ENCODE data around the gene CLEC9A.

CLEC9A gene

GRCh38 chr12:10086387-10086786, 55.9 kb downstream of the CLEC9A start:
- TF ChIP-seq, protein P1, sequence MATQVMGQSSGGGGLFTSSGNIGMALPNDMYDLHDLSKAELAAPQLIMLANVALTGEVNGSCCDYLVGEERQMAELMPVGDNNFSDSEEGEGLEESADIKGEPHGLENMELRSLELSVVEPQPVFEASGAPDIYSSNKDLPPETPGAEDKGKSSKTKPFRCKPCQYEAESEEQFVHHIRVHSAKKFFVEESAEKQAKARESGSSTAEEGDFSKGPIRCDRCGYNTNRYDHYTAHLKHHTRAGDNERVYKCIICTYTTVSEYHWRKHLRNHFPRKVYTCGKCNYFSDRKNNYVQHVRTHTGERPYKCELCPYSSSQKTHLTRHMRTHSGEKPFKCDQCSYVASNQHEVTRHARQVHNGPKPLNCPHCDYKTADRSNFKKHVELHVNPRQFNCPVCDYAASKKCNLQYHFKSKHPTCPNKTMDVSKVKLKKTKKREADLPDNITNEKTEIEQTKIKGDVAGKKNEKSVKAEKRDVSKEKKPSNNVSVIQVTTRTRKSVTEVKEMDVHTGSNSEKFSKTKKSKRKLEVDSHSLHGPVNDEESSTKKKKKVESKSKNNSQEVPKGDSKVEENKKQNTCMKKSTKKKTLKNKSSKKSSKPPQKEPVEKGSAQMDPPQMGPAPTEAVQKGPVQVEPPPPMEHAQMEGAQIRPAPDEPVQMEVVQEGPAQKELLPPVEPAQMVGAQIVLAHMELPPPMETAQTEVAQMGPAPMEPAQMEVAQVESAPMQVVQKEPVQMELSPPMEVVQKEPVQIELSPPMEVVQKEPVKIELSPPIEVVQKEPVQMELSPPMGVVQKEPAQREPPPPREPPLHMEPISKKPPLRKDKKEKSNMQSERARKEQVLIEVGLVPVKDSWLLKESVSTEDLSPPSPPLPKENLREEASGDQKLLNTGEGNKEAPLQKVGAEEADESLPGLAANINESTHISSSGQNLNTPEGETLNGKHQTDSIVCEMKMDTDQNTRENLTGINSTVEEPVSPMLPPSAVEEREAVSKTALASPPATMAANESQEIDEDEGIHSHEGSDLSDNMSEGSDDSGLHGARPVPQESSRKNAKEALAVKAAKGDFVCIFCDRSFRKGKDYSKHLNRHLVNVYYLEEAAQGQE (IDR thresholded peaks at IDR 0.05; ENCODE audit: low read depth) = no peak
- TF ChIP-seq EGR1 (IDR thresholded peaks at IDR 0.05) (no peak), EP300 (IDR thresholded peaks at IDR 0.05; ENCODE audit: borderline replicate concordance) (no peak), TEAD4 (IDR thresholded peaks at IDR 0.05) (no peak), CEBPB (IDR thresholded peaks at IDR 0.05) (no peak), TCF12 (IDR thresholded peaks at IDR 0.05; ENCODE audit: low read depth) (no peak), FOXM1 (IDR thresholded peaks at IDR 0.05; ENCODE audit: borderline replicate concordance, low read depth) (no peak), TAF1 (IDR thresholded peaks at IDR 0.05; ENCODE audit: low read depth) (no peak), MAX (IDR thresholded peaks at IDR 0.05) (no peak)

DNA sequence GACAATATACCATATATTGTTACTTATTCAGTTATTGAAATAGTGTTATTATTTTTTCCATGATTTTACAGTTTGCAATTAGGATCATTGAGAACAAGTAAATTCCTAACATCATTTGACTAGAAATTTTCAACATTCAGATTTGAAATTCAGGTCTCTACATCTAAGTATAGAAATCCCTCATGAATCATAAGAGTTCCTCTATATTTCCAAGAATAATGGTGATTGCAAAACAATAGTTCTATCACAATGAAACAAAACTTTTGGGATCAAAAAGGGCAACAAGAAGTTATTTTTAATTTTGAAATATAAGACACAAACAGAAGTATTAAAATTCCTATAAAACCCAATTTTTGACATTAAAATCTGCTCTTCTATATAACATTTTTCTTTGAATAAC, 57.5 kb downstream of the CLEC9A start:
- TF ChIP-seq USF1 (IDR thresholded peaks at IDR 0.05) = no peak
- TF ChIP-seq ZBTB7A (IDR thresholded peaks at IDR 0.05; ENCODE audit: low read depth) = no peak
- TF ChIP-seq MAX (IDR thresholded peaks at IDR 0.05) = no peak
- no peak for TF ChIP-seq YY1 (IDR thresholded peaks at IDR 0.05; ENCODE audit: low read depth)
- no peak for TF ChIP-seq FOXM1 (IDR thresholded peaks at IDR 0.05; ENCODE audit: borderline replicate concordance, low read depth)
- no peak for TF ChIP-seq TCF12 (IDR thresholded peaks at IDR 0.05; ENCODE audit: low read depth)
- TF ChIP-seq TEAD4 (IDR thresholded peaks at IDR 0.05) = no peak
- no peak for TF ChIP-seq CREB1 (IDR thresholded peaks at IDR 0.05; ENCODE audit: low read depth)

GRCh38 chr12:10088955-10089900, 58.7 kb downstream of the CLEC9A start:
- TF ChIP-seq FOXM1 (IDR thresholded peaks at IDR 0.05; ENCODE audit: borderline replicate concordance, low read depth) = no peak
- TF ChIP-seq EP300 (IDR thresholded peaks at IDR 0.05; ENCODE audit: borderline replicate concordance) = no peak
- no peak for TF ChIP-seq ZBTB7A (IDR thresholded peaks at IDR 0.05; ENCODE audit: low read depth)
- no peak for TF ChIP-seq EGR1 (IDR thresholded peaks at IDR 0.05)
- TF ChIP-seq MAX (IDR thresholded peaks at IDR 0.05) = no peak
- no peak for TF ChIP-seq NFIC (IDR thresholded peaks at IDR 0.05)
- TF ChIP-seq TCF12 (IDR thresholded peaks at IDR 0.05; ENCODE audit: low read depth) = no peak
- TF ChIP-seq TAF1 (IDR thresholded peaks at IDR 0.05; ENCODE audit: low read depth) = no peak
- no peak for TF ChIP-seq YY1 (IDR thresholded peaks at IDR 0.05; ENCODE audit: low read depth)
- TF ChIP-seq TEAD4 (IDR thresholded peaks at IDR 0.05) = no peak

DNA sequence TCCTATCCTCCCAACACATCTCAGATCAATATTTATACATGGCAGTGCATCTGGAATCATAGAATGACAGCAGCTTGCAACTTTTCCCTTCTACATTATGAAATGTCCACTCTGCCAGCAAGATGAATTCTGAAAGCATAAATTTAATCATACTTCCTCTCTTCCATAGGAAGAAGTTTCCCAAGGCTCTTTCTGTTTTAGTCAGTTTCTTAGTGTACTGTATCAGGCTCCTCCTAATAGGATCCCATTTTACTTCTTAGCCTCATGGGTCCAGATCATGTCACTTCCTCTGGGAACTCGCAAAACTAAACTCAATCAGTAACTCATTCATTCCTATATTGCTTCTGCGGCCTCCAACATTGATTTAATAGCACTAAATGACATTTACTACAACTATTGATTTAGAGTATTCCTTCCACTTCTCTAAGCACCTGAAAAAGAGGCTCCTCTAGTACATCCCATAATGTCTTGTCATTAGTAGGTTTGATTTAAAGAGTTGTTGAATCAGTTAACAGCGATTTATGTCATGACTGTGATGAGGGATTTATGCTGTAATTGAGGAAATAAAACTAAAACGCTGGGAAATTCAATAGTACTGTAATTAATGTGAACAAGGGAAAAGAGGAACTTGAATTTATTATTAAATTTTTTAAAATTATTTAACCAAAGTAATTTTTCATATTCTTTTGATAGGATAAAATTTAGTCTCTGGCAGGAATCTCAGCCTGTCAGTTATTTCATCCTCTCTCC, 64.3 kb downstream of the CLEC9A start:
- TF ChIP-seq CEBPB (IDR thresholded peaks at IDR 0.05) = no peak
- no peak for TF ChIP-seq TEAD4 (IDR thresholded peaks at IDR 0.05)
- no peak for TF ChIP-seq ZBTB7A (IDR thresholded peaks at IDR 0.05; ENCODE audit: low read depth)

DNA sequence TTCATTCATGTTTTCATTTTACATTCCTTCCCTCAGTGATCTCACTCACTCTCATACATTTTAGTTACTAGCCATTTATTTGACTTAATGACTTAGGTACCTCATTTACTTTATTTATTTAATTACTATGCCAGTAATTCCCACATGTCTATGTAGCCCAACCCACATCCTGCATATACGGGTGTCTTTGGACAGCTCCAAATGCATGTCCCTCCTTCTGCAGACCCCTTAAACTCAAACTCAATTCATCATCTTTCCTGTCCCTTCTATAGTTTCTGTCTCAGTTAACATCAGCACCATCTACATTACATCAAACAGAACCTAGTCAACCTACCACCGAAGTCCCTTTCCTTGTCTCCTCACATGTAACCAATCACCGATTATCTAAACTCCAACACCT, 65.5 kb downstream of the CLEC9A start:
- TF ChIP-seq CREB1 (IDR thresholded peaks at IDR 0.05; ENCODE audit: low read depth) (no peak), RAD21 (IDR thresholded peaks at IDR 0.05; ENCODE audit: low read depth) (no peak), CEBPB (IDR thresholded peaks at IDR 0.05) (no peak), ZBTB7A (IDR thresholded peaks at IDR 0.05; ENCODE audit: low read depth) (no peak), TCF12 (IDR thresholded peaks at IDR 0.05; ENCODE audit: low read depth) (no peak), NFIC (IDR thresholded peaks at IDR 0.05) (no peak), USF1 (IDR thresholded peaks at IDR 0.05) (no peak), MAX (IDR thresholded peaks at IDR 0.05) (no peak), EP300 (IDR thresholded peaks at IDR 0.05; ENCODE audit: borderline replicate concordance) (no peak), TEAD4 (IDR thresholded peaks at IDR 0.05) (no peak), TAF1 (IDR thresholded peaks at IDR 0.05; ENCODE audit: low read depth) (no peak), EGR1 (IDR thresholded peaks at IDR 0.05) (no peak), YY1 (IDR thresholded peaks at IDR 0.05; ENCODE audit: low read depth) (no peak), FOXM1 (IDR thresholded peaks at IDR 0.05; ENCODE audit: borderline replicate concordance, low read depth) (no peak)
- TF ChIP-seq, protein P1 (IDR thresholded peaks at IDR 0.05; ENCODE audit: low read depth) = no peak

Data from Ishikawa (cell line).